ENCODE measurements around the gene SCN4B.

DNA sequence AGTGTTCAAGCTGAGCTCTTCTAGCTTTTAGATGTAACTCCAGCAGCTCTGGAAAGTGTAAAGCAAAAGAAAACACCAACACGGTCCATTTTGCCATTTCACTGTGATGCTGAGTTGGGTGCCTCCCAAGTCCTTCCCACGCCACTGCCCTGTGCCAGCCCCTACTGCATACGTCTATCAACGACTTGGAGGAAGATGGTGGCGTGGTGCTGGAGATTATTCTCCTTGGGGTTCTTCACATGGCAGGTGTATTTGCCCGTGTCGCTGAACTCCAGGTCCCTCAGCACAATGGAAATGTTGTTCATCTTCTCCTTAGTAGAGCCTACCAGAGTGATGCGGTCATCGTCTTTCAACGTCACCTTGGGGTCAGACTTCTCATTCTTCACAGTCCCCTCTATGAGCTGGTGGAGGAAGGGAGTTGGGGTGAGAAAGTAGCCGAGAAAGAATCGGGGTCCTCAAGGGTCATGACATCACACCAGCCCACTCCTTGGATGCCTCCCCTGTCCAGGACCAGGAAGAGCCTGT lies 8.9 kb downstream of the SCN4B start:
- no peak for TF ChIP-seq POLR2A (IDR thresholded peaks at IDR 0.05; ENCODE audit: low read depth, low read length)
- TF ChIP-seq POLR2AphosphoS5 (IDR thresholded peaks at IDR 0.05; ENCODE audit: low read depth, low read length) = no peak
- TF ChIP-seq TAF1 (IDR thresholded peaks at IDR 0.05; ENCODE audit: borderline replicate concordance, low read depth, low read length) = no peak
